ENCODE measurements around the gene SKIC2. TPM values are rescaled to one million over a fixed set of nuclear protein-coding genes. Genes with fewer than 3 reads are reported as not detected.
A peak's percentile ranks its signal among the peaks of the same experiment; 100 is the strongest.

Gene SKIC2
- total and polyA plus RNA-seq, 4 donors: 26.7 to 188 (median 72.0) TPM

GRCh38 chr6:31935823-31936222 is 23.2 kb upstream of the SKIC2 start:
- WGBS, 2 donors: 80 to 81% methylated on average over 9 of the region's 9 CpGs
- Histone ChIP-seq H3K36me3 (ENCODE audit: control insufficient read depth in 1 of 2, insufficient read depth in 2 of 2, low read length in 1 of 2) (no peaks in the 10 kb centered on the region), H3K9me3 (ENCODE audit: control insufficient read depth, low read length) (no peaks in the 10 kb centered on the region), H3K27ac (ENCODE audit: low read depth in 1 of 2, low read length in 2 of 2) (no peak overlapping the region), H3K4me3 (ENCODE audit: low read length in 2 of 2) (no peak overlapping the region), H3K27me3 (ENCODE audit: control insufficient read depth in 1 of 2, insufficient read depth in 2 of 2, low read length in 1 of 2) (no peaks in the 10 kb centered on the region), H3K4me1 (ENCODE audit: control insufficient read depth in 1 of 2, insufficient read depth in 2 of 2, low read length in 2 of 2) (no peaks in the 10 kb centered on the region)
- ATAC-seq (ENCODE audit: low FRiP score): no peak
- intact Hi-C loops (cut with DNase I): no loop called here
- peak in 1 of 2 donors; percentile 13 for DNase-seq

- peak in 1 of 2 donors; percentile 2 for DNase-seq
- H3K36me3 ChIP-seq (ENCODE audit: control insufficient read depth in 1 of 2, insufficient read depth in 2 of 2, low read length in 1 of 2): no peaks in the 10 kb centered on the region
- 10 to 13% methylated on average over 6 of the region's 6 CpGs for WGBS, 2 donors
- no peaks in the 10 kb centered on the region for H3K4me1 ChIP-seq (ENCODE audit: control insufficient read depth in 1 of 2, insufficient read depth in 2 of 2, low read length in 2 of 2)
- no peak overlapping the region for H3K4me3 ChIP-seq (ENCODE audit: low read length in 2 of 2)
- no peak overlapping the region for H3K27ac ChIP-seq (ENCODE audit: low read depth in 1 of 2, low read length in 2 of 2)
- H3K9me3 ChIP-seq (ENCODE audit: control insufficient read depth, low read length): no peaks in the 10 kb centered on the region
- no peaks in the 10 kb centered on the region for H3K27me3 ChIP-seq (ENCODE audit: control insufficient read depth in 1 of 2, insufficient read depth in 2 of 2, low read length in 1 of 2)
- ATAC-seq (ENCODE audit: low FRiP score): no peak
- intact Hi-C loops (cut with DNase I): no loop called here
Measured at GRCh38 chr6:31940256-31940664, 18.7 kb upstream of the SKIC2 start.

- H3K4me1 ChIP-seq (ENCODE audit: control insufficient read depth in 1 of 2, insufficient read depth in 2 of 2, low read length in 2 of 2): no peaks in the 10 kb centered on the region
- intact Hi-C loops (cut with DNase I): no loop called here
- WGBS, 2 donors: 87 to 90% methylated on average over 3 of the region's 3 CpGs
- DNase-seq (peak; percentile 32 to 55), ATAC-seq (ENCODE audit: low FRiP score) (no peak)
- no peak overlapping the region for H3K27ac ChIP-seq (ENCODE audit: low read depth in 1 of 2, low read length in 2 of 2)
- H3K9me3 ChIP-seq (ENCODE audit: control insufficient read depth, low read length): no peaks in the 10 kb centered on the region
- no peaks in the 10 kb centered on the region for H3K27me3 ChIP-seq (ENCODE audit: control insufficient read depth in 1 of 2, insufficient read depth in 2 of 2, low read length in 1 of 2)
- H3K4me3 ChIP-seq (ENCODE audit: low read length in 2 of 2): no peak overlapping the region
- H3K36me3 ChIP-seq (ENCODE audit: control insufficient read depth in 1 of 2, insufficient read depth in 2 of 2, low read length in 1 of 2): no peaks in the 10 kb centered on the region
Measured at GRCh38 chr6:31943742-31944141, 15.2 kb upstream of the SKIC2 start.

- Histone ChIP-seq H3K4me1 (ENCODE audit: control insufficient read depth in 1 of 2, insufficient read depth in 2 of 2, low read length in 2 of 2) (no peaks in the 10 kb centered on the region), H3K36me3 (ENCODE audit: control insufficient read depth in 1 of 2, insufficient read depth in 2 of 2, low read length in 1 of 2) (no peaks in the 10 kb centered on the region), H3K27ac (ENCODE audit: low read depth in 1 of 2, low read length in 2 of 2) (peak overlapping the region in 1 of 2 donors; percentile 73), H3K4me3 (ENCODE audit: low read length in 2 of 2) (no peak overlapping the region), H3K27me3 (ENCODE audit: control insufficient read depth in 1 of 2, insufficient read depth in 2 of 2, low read length in 1 of 2) (no peaks in the 10 kb centered on the region), H3K9me3 (ENCODE audit: control insufficient read depth, low read length) (no peaks in the 10 kb centered on the region)
- ATAC-seq (ENCODE audit: low FRiP score) (no peak), DNase-seq (no peak)
- 47 to 55% methylated on average over 9 of the region's 9 CpGs for WGBS, 2 donors
- intact Hi-C loops (cut with DNase I): loop anchor here in 1 of 2 donors (5.0 kb wide), 1 partner anchor 43 kb away; the partner anchor contains the start of gene ZBTB12
Measured at GRCh38 chr6:31945154-31945506, 13.8 kb upstream of the SKIC2 start.

- peak within 1 kb of the TSS; percentile 36 to 85 for H3K27ac ChIP-seq (ENCODE audit: low read depth in 1 of 2, low read length in 2 of 2)
- H3K9me3 ChIP-seq (ENCODE audit: control insufficient read depth, low read length): no peaks in the 10 kb centered on the region
- no peaks in the 10 kb centered on the region for H3K36me3 ChIP-seq (ENCODE audit: control insufficient read depth in 1 of 2, insufficient read depth in 2 of 2, low read length in 1 of 2)
- peak; percentile 88 for ATAC-seq (ENCODE audit: low FRiP score)
- no peak within 1 kb of the TSS for H3K4me3 ChIP-seq (ENCODE audit: low read length in 2 of 2)
- peak; percentile 93 to 95 for DNase-seq
- WGBS, 2 donors: 22 to 29% methylated on average over 11 of the region's 11 CpGs
- no peaks in the 10 kb centered on the region for H3K4me1 ChIP-seq (ENCODE audit: control insufficient read depth in 1 of 2, insufficient read depth in 2 of 2, low read length in 2 of 2)
- intact Hi-C loops (cut with DNase I): loop anchor here in 1 of 2 donors (5.0 kb wide), 1 partner anchor 43 kb away; the partner anchor contains the start of gene ZBTB12
- H3K27me3 ChIP-seq (ENCODE audit: control insufficient read depth in 1 of 2, insufficient read depth in 2 of 2, low read length in 1 of 2): no peaks in the 10 kb centered on the region
Measured at GRCh38 chr6:31945507-31946369, 13.2 kb upstream of the SKIC2 start, which contains the start of gene CFB. Gene CFB (plus strand): TSS chr6:31946095. CDS start chr6:31946222, 127 bp downstream.

GRCh38 chr6:31946370-31946885 is 12.5 kb upstream of the SKIC2 start:
- H3K9me3 ChIP-seq (ENCODE audit: control insufficient read depth, low read length): no peaks in the 10 kb centered on the region
- DNase-seq: peak in 1 of 2 donors; percentile 48
- WGBS, 2 donors: 80 to 81% methylated on average over 11 of the region's 11 CpGs
- no peak for ATAC-seq (ENCODE audit: low FRiP score)
- no peaks in the 10 kb centered on the region for H3K4me1 ChIP-seq (ENCODE audit: control insufficient read depth in 1 of 2, insufficient read depth in 2 of 2, low read length in 2 of 2)
- intact Hi-C loops (cut with DNase I): loop anchor here in 1 of 2 donors (5.0 kb wide), 1 partner anchor 44 kb away; the partner anchor contains the start of gene ZBTB12
- peak overlapping the region; percentile 36 to 85 for H3K27ac ChIP-seq (ENCODE audit: low read depth in 1 of 2, low read length in 2 of 2)
- no peaks in the 10 kb centered on the region for H3K27me3 ChIP-seq (ENCODE audit: control insufficient read depth in 1 of 2, insufficient read depth in 2 of 2, low read length in 1 of 2)
- H3K4me3 ChIP-seq (ENCODE audit: low read length in 2 of 2): no peak overlapping the region
- no peaks in the 10 kb centered on the region for H3K36me3 ChIP-seq (ENCODE audit: control insufficient read depth in 1 of 2, insufficient read depth in 2 of 2, low read length in 1 of 2)

GRCh38 chr6:31947070-31947675 is 11.8 kb upstream of the SKIC2 start:
- peak; percentile 40 to 74 for DNase-seq
- Histone ChIP-seq H3K4me1 (ENCODE audit: control insufficient read depth in 1 of 2, insufficient read depth in 2 of 2, low read length in 2 of 2) (no peaks in the 10 kb centered on the region), H3K27me3 (ENCODE audit: control insufficient read depth in 1 of 2, insufficient read depth in 2 of 2, low read length in 1 of 2) (no peaks in the 10 kb centered on the region), H3K36me3 (ENCODE audit: control insufficient read depth in 1 of 2, insufficient read depth in 2 of 2, low read length in 1 of 2) (peaks cover 0 to 2% of the 10 kb centered on the region in 2 donors), H3K4me3 (ENCODE audit: low read length in 2 of 2) (no peak overlapping the region), H3K27ac (ENCODE audit: low read depth in 1 of 2, low read length in 2 of 2) (no peak overlapping the region), H3K9me3 (ENCODE audit: control insufficient read depth, low read length) (no peaks in the 10 kb centered on the region)
- no peak for ATAC-seq (ENCODE audit: low FRiP score)
- 85 to 86% methylated on average over 24 of the region's 24 CpGs for WGBS, 2 donors
- intact Hi-C loops (cut with DNase I): loop anchor here in 1 of 2 donors (5.0 kb wide), 1 partner anchor 45 kb away; the partner anchor contains the start of gene ZBTB12

GRCh38 chr6:31947864-31948263 is 11.1 kb upstream of the SKIC2 start:
- no peak overlapping the region for H3K27ac ChIP-seq (ENCODE audit: low read depth in 1 of 2, low read length in 2 of 2)
- intact Hi-C loops (cut with DNase I): loop anchor here in 1 of 2 donors (5.0 kb wide), 1 partner anchor 46 kb away; the partner anchor contains the start of gene ZBTB12

More at GRCh38 chr6:31947864-31948263, 11.1 kb upstream of the SKIC2 start:
- peaks cover 0 to 2% of the 10 kb centered on the region in 2 donors for H3K36me3 ChIP-seq (ENCODE audit: control insufficient read depth in 1 of 2, insufficient read depth in 2 of 2, low read length in 1 of 2)
- DNase-seq: peak; percentile 3 to 48
- ATAC-seq (ENCODE audit: low FRiP score): no peak
- H3K9me3 ChIP-seq (ENCODE audit: control insufficient read depth, low read length): no peaks in the 10 kb centered on the region
- no peak overlapping the region for H3K4me3 ChIP-seq (ENCODE audit: low read length in 2 of 2)
- 78 to 84% methylated on average over 4 of the region's 4 CpGs for WGBS, 2 donors
- no peaks in the 10 kb centered on the region for H3K4me1 ChIP-seq (ENCODE audit: control insufficient read depth in 1 of 2, insufficient read depth in 2 of 2, low read length in 2 of 2)
- H3K27me3 ChIP-seq (ENCODE audit: control insufficient read depth in 1 of 2, insufficient read depth in 2 of 2, low read length in 1 of 2): no peaks in the 10 kb centered on the region
